ENCODE results near the gene CIBAR2. TPM values are rescaled to one million over a fixed set of nuclear protein-coding genes. Genes with fewer than 3 reads are reported as not detected.

The CIBAR2 gene
- total and polyA plus RNA-seq, 2 experiments from 2014 or later = 0.13 TPM; not detected in 1

DNA sequence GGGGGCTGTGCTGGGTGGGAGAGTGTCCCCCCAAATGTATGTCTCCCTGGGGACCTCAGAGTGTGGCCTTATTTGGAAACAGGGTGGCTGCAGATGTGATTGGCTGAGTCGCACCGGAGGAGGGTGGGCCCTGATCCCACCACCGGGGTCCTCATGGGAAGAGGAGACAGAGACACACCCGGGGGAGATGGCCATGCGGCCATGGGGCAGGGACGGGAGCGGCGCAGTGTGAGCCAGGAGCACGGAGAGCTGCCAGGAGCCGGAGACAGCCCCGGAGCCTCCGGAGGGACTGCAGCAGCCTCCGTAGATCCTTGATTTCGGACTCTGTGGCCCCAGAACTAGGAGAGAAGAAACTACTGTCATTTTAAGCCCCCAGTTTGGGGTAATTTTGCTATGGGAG lies 1.6 kb upstream of the CIBAR2 start:
- Histone ChIP-seq H3K79me2 (no peaks in the 10 kb centered on the region), H3K36me3 (replicated peaks; ENCODE audit: insufficient read depth, low read depth) (no peaks in the 10 kb centered on the region), H3K4me1 (ENCODE audit: insufficient read depth) (peaks cover 5% of the 10 kb centered on the region), H3K9me3 (ENCODE audit: low read depth) (no peaks in the 10 kb centered on the region), H3K27me3 (no peaks in the 10 kb centered on the region), H3K4me2 (no peak overlapping the region), H3K4me3 (no peak overlapping the region), H4K20me1 (ENCODE audit: insufficient read depth, poor library complexity, severe bottlenecking) (no peaks in the 10 kb centered on the region), H3K27ac (no peak overlapping the region), H2AFZ (no peak overlapping the region), H3K9me2 (replicated peaks; ENCODE audit: insufficient read depth) (no peaks in the 10 kb centered on the region)
- TF ChIP-seq EZH2phosphoT487 (IDR thresholded peaks at IDR 0.05; ENCODE audit: low read depth, severe bottlenecking, unreplicated experiment) (no peak), EZH2 (IDR thresholded peaks at IDR 0.05; ENCODE audit: borderline replicate concordance) (no peak)
- TF ChIP-seq, protein P1, sequence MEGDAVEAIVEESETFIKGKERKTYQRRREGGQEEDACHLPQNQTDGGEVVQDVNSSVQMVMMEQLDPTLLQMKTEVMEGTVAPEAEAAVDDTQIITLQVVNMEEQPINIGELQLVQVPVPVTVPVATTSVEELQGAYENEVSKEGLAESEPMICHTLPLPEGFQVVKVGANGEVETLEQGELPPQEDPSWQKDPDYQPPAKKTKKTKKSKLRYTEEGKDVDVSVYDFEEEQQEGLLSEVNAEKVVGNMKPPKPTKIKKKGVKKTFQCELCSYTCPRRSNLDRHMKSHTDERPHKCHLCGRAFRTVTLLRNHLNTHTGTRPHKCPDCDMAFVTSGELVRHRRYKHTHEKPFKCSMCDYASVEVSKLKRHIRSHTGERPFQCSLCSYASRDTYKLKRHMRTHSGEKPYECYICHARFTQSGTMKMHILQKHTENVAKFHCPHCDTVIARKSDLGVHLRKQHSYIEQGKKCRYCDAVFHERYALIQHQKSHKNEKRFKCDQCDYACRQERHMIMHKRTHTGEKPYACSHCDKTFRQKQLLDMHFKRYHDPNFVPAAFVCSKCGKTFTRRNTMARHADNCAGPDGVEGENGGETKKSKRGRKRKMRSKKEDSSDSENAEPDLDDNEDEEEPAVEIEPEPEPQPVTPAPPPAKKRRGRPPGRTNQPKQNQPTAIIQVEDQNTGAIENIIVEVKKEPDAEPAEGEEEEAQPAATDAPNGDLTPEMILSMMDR (IDR thresholded peaks at IDR 0.05; ENCODE audit: poor library complexity) = no peak
- WGBS (ENCODE audit: low lambda C conversion rate, missing lambda C conversion rate) = 81% methylated on average over 14 of the region's 14 CpGs
- DNase-seq (ENCODE audit: low spot score) = no peak

DNA sequence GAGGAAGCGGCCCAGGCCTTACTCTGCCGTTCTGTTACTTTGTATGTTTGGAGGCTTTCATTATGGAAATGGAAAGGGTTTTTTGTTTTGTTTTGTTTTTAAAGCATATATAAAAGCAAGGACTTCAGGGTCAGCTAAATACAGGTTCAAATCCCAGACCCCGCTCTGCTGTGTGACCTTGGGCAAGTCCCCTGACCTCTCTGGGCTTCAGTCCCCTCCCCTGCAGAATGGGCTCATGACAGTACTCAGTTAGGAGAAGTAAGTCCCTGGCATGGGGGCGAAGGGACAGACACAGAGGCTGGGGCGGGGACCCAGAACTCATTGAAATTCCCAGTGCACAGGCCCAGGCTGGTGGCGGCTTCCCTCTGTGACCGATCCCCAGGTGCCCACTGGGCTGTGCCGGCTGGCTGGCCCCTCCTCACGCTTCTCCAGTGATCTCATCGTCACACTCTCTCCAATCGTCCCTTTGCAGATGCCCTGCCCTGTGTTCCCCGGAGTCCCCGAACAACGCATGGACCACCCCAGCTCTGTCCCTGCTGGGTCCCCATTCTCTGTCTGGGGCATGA lies 979 bp upstream of the CIBAR2 start:
- no peak overlapping the region for H3K4me2 ChIP-seq
- no peak overlapping the region for H3K4me3 ChIP-seq
- H3K9me2 ChIP-seq (replicated peaks; ENCODE audit: insufficient read depth) = no peaks in the 10 kb centered on the region
- H3K9me3 ChIP-seq (ENCODE audit: low read depth) = no peaks in the 10 kb centered on the region
- H2AFZ ChIP-seq = no peak overlapping the region
- peaks cover 5% of the 10 kb centered on the region for H3K4me1 ChIP-seq (ENCODE audit: insufficient read depth)
- no peak overlapping the region for H3K27ac ChIP-seq
- WGBS (ENCODE audit: low lambda C conversion rate, missing lambda C conversion rate) = 92% methylated on average over 11 of the region's 14 CpGs
- no peaks in the 10 kb centered on the region for H3K79me2 ChIP-seq
- no peaks in the 10 kb centered on the region for H3K27me3 ChIP-seq
- no peaks in the 10 kb centered on the region for H4K20me1 ChIP-seq (ENCODE audit: insufficient read depth, poor library complexity, severe bottlenecking)
- H3K36me3 ChIP-seq (replicated peaks; ENCODE audit: insufficient read depth, low read depth) = no peaks in the 10 kb centered on the region
- TF ChIP-seq, protein P1 (IDR thresholded peaks at IDR 0.05; ENCODE audit: poor library complexity) = no peak
- no peak for TF ChIP-seq EZH2 (IDR thresholded peaks at IDR 0.05; ENCODE audit: borderline replicate concordance)
- TF ChIP-seq EZH2phosphoT487 (IDR thresholded peaks at IDR 0.05; ENCODE audit: low read depth, severe bottlenecking, unreplicated experiment) = no peak
- DNase-seq (ENCODE audit: low spot score) = no peak

DNA sequence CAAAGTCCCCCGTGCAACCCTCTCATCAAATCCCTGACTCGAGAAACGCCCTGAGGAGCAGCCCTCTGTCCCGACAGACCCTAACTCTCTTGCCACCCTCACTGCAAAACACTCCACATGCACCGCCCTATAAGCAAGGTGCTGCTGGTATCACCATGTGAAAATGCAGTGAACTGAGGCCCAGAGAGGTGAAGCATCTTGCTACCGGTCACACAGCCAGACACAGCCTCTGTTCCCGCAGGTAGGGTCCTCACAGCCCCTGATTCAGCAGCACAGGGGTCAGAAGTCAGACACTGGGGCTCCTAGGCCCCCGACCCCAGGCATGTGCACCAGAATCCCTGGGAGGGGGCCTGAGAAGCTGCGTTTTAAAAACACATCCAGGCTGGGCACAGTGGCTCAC lies 1.1 kb downstream of the CIBAR2 start:
- no peak overlapping the region for H3K27ac ChIP-seq
- WGBS (ENCODE audit: low lambda C conversion rate, missing lambda C conversion rate) = 86% methylated on average over 9 of the region's 9 CpGs
- H4K20me1 ChIP-seq (ENCODE audit: insufficient read depth, poor library complexity, severe bottlenecking) = no peaks in the 10 kb centered on the region
- no peaks in the 10 kb centered on the region for H3K79me2 ChIP-seq
- TF ChIP-seq EZH2 (IDR thresholded peaks at IDR 0.05; ENCODE audit: borderline replicate concordance) (no peak), EZH2phosphoT487 (IDR thresholded peaks at IDR 0.05; ENCODE audit: low read depth, severe bottlenecking, unreplicated experiment) (no peak)
- TF ChIP-seq, protein P1 (IDR thresholded peaks at IDR 0.05; ENCODE audit: poor library complexity) = no peak
- H3K9me2 ChIP-seq (replicated peaks; ENCODE audit: insufficient read depth) = no peaks in the 10 kb centered on the region
- DNase-seq (ENCODE audit: low spot score) = no peak
- peaks cover 5% of the 10 kb centered on the region for H3K4me1 ChIP-seq (ENCODE audit: insufficient read depth)
- H2AFZ ChIP-seq = no peak overlapping the region
- no peak overlapping the region for H3K4me3 ChIP-seq
- no peaks in the 10 kb centered on the region for H3K36me3 ChIP-seq (replicated peaks; ENCODE audit: insufficient read depth, low read depth)
- no peaks in the 10 kb centered on the region for H3K27me3 ChIP-seq
- H3K9me3 ChIP-seq (ENCODE audit: low read depth) = no peaks in the 10 kb centered on the region
- no peak overlapping the region for H3K4me2 ChIP-seq

All from hepatocyte (in vitro differentiated cells).